ENCODE results near the gene FAM110C.
"Not testable (repeated sequence)": the region's sequence is repeated elsewhere in the genome, so short reads cannot be mapped to it uniquely, and the experiment has no call there.

FAM110C gene

DNA sequence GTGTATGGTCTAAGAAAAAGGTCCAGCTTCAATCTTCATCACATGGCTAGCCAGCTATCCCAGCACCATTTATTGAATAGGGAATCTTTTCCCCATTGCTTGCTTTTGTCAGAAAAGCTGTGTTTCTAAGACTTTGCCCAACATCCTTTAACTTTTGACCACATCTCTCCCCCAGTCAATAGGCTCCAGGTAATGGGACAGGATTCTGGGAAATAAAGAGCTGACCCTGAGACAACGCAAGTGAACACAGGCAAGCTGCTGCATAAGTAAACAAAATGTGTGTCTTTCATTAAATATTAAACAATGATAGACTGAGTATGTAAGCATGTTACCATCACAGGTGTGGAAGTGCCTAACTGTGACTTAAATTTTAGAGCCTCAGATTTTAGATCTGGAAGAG lies 23.0 kb downstream of the FAM110C start:
- H3K9me3 ChIP-seq (ENCODE audit: control insufficient read depth, low read length) = no peaks in the 10 kb centered on the region
- no peak overlapping the region for H4K91ac ChIP-seq (ENCODE audit: low read length)
- no peak for DNase-seq
- no peak overlapping the region for H3K14ac ChIP-seq (ENCODE audit: low read length in 2 of 2)
- no peaks in the 10 kb centered on the region for H3K79me1 ChIP-seq (replicated peaks; ENCODE audit: low read length, poor library complexity, severe bottlenecking)
- H3K27ac ChIP-seq (ENCODE audit: low read length, poor library complexity, severe bottlenecking) = no peak overlapping the region
- H3K4me1 ChIP-seq (ENCODE audit: control insufficient read depth, insufficient read depth, low read depth, low read length) = no peaks in the 10 kb centered on the region
- no peak overlapping the region for H2BK15ac ChIP-seq (ENCODE audit: low read depth, poor library complexity, severe bottlenecking)
- H2BK120ac ChIP-seq (ENCODE audit: low read depth, low read length) = no peak overlapping the region
- H2AFZ ChIP-seq (ENCODE audit: low read depth, low read length) = no peak overlapping the region
- H3K9ac ChIP-seq (ENCODE audit: low read length) = no peak overlapping the region
- no peak overlapping the region for H3K18ac ChIP-seq (ENCODE audit: low read depth in 1 of 2, low read length in 2 of 2)
- WGBS = 67% methylated on average over 1 of the region's 1 CpG
- no peak overlapping the region for H3K23ac ChIP-seq (ENCODE audit: low read length in 2 of 2)
- H2BK5ac ChIP-seq (ENCODE audit: low read depth, low read length, poor library complexity, severe bottlenecking) = no peak overlapping the region
- H3K36me3 ChIP-seq (ENCODE audit: control insufficient read depth in 1 of 2, insufficient read depth in 2 of 2, low read depth in 1 of 2, low read length in 2 of 2) = no peaks in the 10 kb centered on the region
- no peak overlapping the region for H2BK12ac ChIP-seq (ENCODE audit: low read length in 2 of 2)
- no peaks in the 10 kb centered on the region for H3K27me3 ChIP-seq (ENCODE audit: control insufficient read depth in 1 of 2, insufficient read depth in 1 of 2, low read length in 2 of 2)
- H3K4me2 ChIP-seq (ENCODE audit: low read length, poor library complexity, severe bottlenecking) = no peak overlapping the region
- no peak overlapping the region for H3K4ac ChIP-seq (ENCODE audit: low read depth in 1 of 2, low read length in 2 of 2)
- no peak overlapping the region for H4K8ac ChIP-seq (ENCODE audit: low read length)
- no peak overlapping the region for H3K4me3 ChIP-seq (ENCODE audit: insufficient read depth in 1 of 2, low read depth in 1 of 2, low read length in 2 of 2)
- no peak overlapping the region for H2AK5ac ChIP-seq (ENCODE audit: low read length, severe bottlenecking)

DNA sequence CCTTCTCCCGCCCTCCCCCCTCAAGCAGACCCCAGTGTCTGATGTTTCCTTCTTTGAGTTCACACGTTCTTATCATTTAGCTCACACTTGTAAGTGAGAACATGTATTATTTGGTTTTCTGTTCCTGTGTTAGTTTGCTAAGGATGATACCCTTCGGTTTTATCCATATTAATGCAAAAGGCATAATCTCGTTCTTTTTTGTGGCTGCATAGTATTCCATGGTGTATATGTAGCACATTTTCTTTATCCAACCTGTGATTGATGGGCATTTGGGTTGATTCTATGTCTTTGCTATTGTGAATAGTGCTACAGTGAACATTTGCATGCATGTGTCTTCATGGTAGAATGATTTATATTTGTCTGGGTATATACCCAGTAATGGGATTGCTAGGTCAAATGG lies 24.1 kb downstream of the FAM110C start:
- not testable (repeated sequence) for H3K4me2 ChIP-seq (ENCODE audit: low read length, poor library complexity, severe bottlenecking); H2AFZ ChIP-seq (ENCODE audit: low read depth, low read length)
- WGBS = 88% methylated on average over 2 of the region's 4 CpGs

DNA sequence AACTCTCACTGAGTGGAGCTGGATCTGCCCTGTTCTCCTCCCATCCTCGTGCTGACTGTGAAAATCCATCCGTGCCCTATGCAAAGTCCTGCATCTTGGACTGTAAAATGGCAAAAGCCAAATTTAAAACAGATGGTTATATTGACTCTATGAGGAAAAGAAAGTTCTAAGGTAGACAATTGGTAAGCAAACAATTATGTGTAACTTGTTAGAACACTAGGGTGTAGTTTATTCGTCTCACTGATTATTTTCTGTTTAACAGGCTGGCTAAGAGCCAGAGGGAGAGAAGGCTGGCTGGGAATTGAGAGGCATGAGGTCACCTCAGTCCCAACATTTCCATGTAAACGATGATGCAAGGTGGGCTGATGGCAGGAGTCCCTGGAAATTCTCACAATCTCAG lies 26.0 kb downstream of the FAM110C start:
- H2BK5ac ChIP-seq (ENCODE audit: low read depth, low read length, poor library complexity, severe bottlenecking); H3K18ac ChIP-seq (ENCODE audit: low read depth in 1 of 2, low read length in 2 of 2); H3K9ac ChIP-seq (ENCODE audit: low read length); H3K4ac ChIP-seq (ENCODE audit: low read depth in 1 of 2, low read length in 2 of 2); H3K27me3 ChIP-seq (ENCODE audit: control insufficient read depth in 1 of 2, insufficient read depth in 1 of 2, low read length in 2 of 2); H3K14ac ChIP-seq (ENCODE audit: low read length in 2 of 2); H3K9me3 ChIP-seq (ENCODE audit: control insufficient read depth, low read length); H2BK120ac ChIP-seq (ENCODE audit: low read depth, low read length); H3K79me1 ChIP-seq (replicated peaks; ENCODE audit: low read length, poor library complexity, severe bottlenecking); H3K4me1 ChIP-seq (ENCODE audit: control insufficient read depth, insufficient read depth, low read depth, low read length); H4K8ac ChIP-seq (ENCODE audit: low read length); H3K4me3 ChIP-seq (ENCODE audit: insufficient read depth in 1 of 2, low read depth in 1 of 2, low read length in 2 of 2); H2BK15ac ChIP-seq (ENCODE audit: low read depth, poor library complexity, severe bottlenecking); H2AFZ ChIP-seq (ENCODE audit: low read depth, low read length); H3K27ac ChIP-seq (ENCODE audit: low read length, poor library complexity, severe bottlenecking); H3K23ac ChIP-seq (ENCODE audit: low read length in 2 of 2); DNase-seq; H3K36me3 ChIP-seq (ENCODE audit: control insufficient read depth in 1 of 2, insufficient read depth in 2 of 2, low read depth in 1 of 2, low read length in 2 of 2); H3K4me2 ChIP-seq (ENCODE audit: low read length, poor library complexity, severe bottlenecking); H4K91ac ChIP-seq (ENCODE audit: low read length); H2AK5ac ChIP-seq (ENCODE audit: low read length, severe bottlenecking); H2BK12ac ChIP-seq (ENCODE audit: low read length in 2 of 2): not testable (repeated sequence)
- WGBS = 72% methylated on average over 3 of the region's 4 CpGs

More for the DNA sequence above, 24.1 kb downstream of the FAM110C start:
- not testable (repeated sequence) for H3K4me1 ChIP-seq (ENCODE audit: control insufficient read depth, insufficient read depth, low read depth, low read length); H3K9me3 ChIP-seq (ENCODE audit: control insufficient read depth, low read length); H2AK5ac ChIP-seq (ENCODE audit: low read length, severe bottlenecking); H3K27ac ChIP-seq (ENCODE audit: low read length, poor library complexity, severe bottlenecking); H3K14ac ChIP-seq (ENCODE audit: low read length in 2 of 2); H3K36me3 ChIP-seq (ENCODE audit: control insufficient read depth in 1 of 2, insufficient read depth in 2 of 2, low read depth in 1 of 2, low read length in 2 of 2); H4K8ac ChIP-seq (ENCODE audit: low read length); H3K4ac ChIP-seq (ENCODE audit: low read depth in 1 of 2, low read length in 2 of 2); H2BK12ac ChIP-seq (ENCODE audit: low read length in 2 of 2); H3K18ac ChIP-seq (ENCODE audit: low read depth in 1 of 2, low read length in 2 of 2); DNase-seq; H3K4me3 ChIP-seq (ENCODE audit: insufficient read depth in 1 of 2, low read depth in 1 of 2, low read length in 2 of 2); H3K79me1 ChIP-seq (replicated peaks; ENCODE audit: low read length, poor library complexity, severe bottlenecking); H2BK15ac ChIP-seq (ENCODE audit: low read depth, poor library complexity, severe bottlenecking); H3K23ac ChIP-seq (ENCODE audit: low read length in 2 of 2); H2BK5ac ChIP-seq (ENCODE audit: low read depth, low read length, poor library complexity, severe bottlenecking); H3K27me3 ChIP-seq (ENCODE audit: control insufficient read depth in 1 of 2, insufficient read depth in 1 of 2, low read length in 2 of 2); H3K9ac ChIP-seq (ENCODE audit: low read length); H2BK120ac ChIP-seq (ENCODE audit: low read depth, low read length); H4K91ac ChIP-seq (ENCODE audit: low read length)

DNA sequence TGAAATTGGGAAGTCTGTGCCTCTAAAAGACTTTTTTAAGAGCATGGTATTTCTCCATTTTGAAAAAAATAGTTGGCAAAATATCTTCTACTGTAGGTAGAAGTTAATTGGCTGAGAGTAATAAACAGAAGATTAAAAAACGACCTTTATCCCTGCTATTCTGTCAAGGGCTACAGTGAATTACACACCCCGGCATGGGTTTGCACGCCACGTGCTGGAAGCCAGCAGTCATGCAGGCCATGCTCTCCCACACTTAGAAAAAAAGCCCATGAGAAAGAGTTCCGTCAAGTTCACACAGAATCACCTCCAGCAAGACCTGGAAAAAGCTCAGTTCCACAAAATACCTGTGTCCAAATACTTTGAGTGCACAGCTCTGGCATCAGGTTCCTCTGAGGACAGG lies 26.8 kb downstream of the FAM110C start:
- 66% methylated on average over 5 of the region's 5 CpGs for WGBS
- no peak overlapping the region for H4K8ac ChIP-seq (ENCODE audit: low read length)

More for the DNA sequence above, 26.8 kb downstream of the FAM110C start:
- H2BK120ac ChIP-seq (ENCODE audit: low read depth, low read length) = no peak overlapping the region
- H2BK5ac ChIP-seq (ENCODE audit: low read depth, low read length, poor library complexity, severe bottlenecking) = no peak overlapping the region
- H3K4me2 ChIP-seq (ENCODE audit: low read length, poor library complexity, severe bottlenecking) = no peak overlapping the region
- no peak overlapping the region for H2BK15ac ChIP-seq (ENCODE audit: low read depth, poor library complexity, severe bottlenecking)
- no peaks in the 10 kb centered on the region for H3K27me3 ChIP-seq (ENCODE audit: control insufficient read depth in 1 of 2, insufficient read depth in 1 of 2, low read length in 2 of 2)
- no peak overlapping the region for H3K27ac ChIP-seq (ENCODE audit: low read length, poor library complexity, severe bottlenecking)
- no peak overlapping the region for H2BK12ac ChIP-seq (ENCODE audit: low read length in 2 of 2)
- H2AK5ac ChIP-seq (ENCODE audit: low read length, severe bottlenecking) = no peak overlapping the region
- H4K91ac ChIP-seq (ENCODE audit: low read length) = no peak overlapping the region
- no peak overlapping the region for H3K9ac ChIP-seq (ENCODE audit: low read length)
- H3K9me3 ChIP-seq (ENCODE audit: control insufficient read depth, low read length) = no peaks in the 10 kb centered on the region
- H3K36me3 ChIP-seq (ENCODE audit: control insufficient read depth in 1 of 2, insufficient read depth in 2 of 2, low read depth in 1 of 2, low read length in 2 of 2) = no peaks in the 10 kb centered on the region
- no peak overlapping the region for H3K18ac ChIP-seq (ENCODE audit: low read depth in 1 of 2, low read length in 2 of 2)
- H3K4me3 ChIP-seq (ENCODE audit: insufficient read depth in 1 of 2, low read depth in 1 of 2, low read length in 2 of 2) = no peak overlapping the region
- H3K14ac ChIP-seq (ENCODE audit: low read length in 2 of 2) = no peak overlapping the region
- H3K4ac ChIP-seq (ENCODE audit: low read depth in 1 of 2, low read length in 2 of 2) = no peak overlapping the region
- H3K79me1 ChIP-seq (replicated peaks; ENCODE audit: low read length, poor library complexity, severe bottlenecking) = no peaks in the 10 kb centered on the region
- H3K4me1 ChIP-seq (ENCODE audit: control insufficient read depth, insufficient read depth, low read depth, low read length) = no peaks in the 10 kb centered on the region
- no peak overlapping the region for H3K23ac ChIP-seq (ENCODE audit: low read length in 2 of 2)
- H2AFZ ChIP-seq (ENCODE audit: low read depth, low read length) = no peak overlapping the region
- DNase-seq = no peak
